G401 (cell line): Measurements from ENCODE around the gene SIL1. TPM values are rescaled to one million over a fixed set of nuclear protein-coding genes. Genes with fewer than 3 reads are reported as not detected.

Experiments used
- DNase-seq: peaks from one replicate; pipeline ENCODE4 v3.0.0-alpha.2; 2015; ENCODE audit warnings: low spot score
- in situ Hi-C: cut with HindIII; loops from 2 replicates; pipeline ENCODE4 v1.10.0; 2016; ENCODE audit warnings: low sequenced_read_pairs, mixed read lengths
- total RNA-seq: library from RNA; depleted of rRNA; stranded (reverse); fragments of >200 nt; shearing (Covaris generic); gene quantifications from 2 replicates; pipeline ENCODE4 v1.2.3, GENCODE V29; 2014

SIL1 gene
- total RNA-seq, 1 experiment from 2014 or later, result 66.4 TPM

- no peak for DNase-seq
- in situ Hi-C loops, result no loop called here
Observed at GRCh38 chr5:138975098-138975847, 222.9 kb downstream of the SIL1 start.

- peak; percentile 55 for DNase-seq
Observed at GRCh38 chr5:138974227-138975063, 223.7 kb downstream of the SIL1 start.

GRCh38 chr5:138972836-138973235 lies 225.3 kb downstream of the SIL1 start:
- in situ Hi-C loops, result no loop called here
- DNase-seq, result no peak

More at GRCh38 chr5:138974227-138975063, 223.7 kb downstream of the SIL1 start:
- in situ Hi-C loops, result no loop called here

- in situ Hi-C loops, result no loop called here
- DNase-seq, result no peak
Observed at GRCh38 chr5:138972230-138972629, 225.9 kb downstream of the SIL1 start.

- in situ Hi-C loops, result no loop called here
- DNase-seq, result no peak
Observed at GRCh38 chr5:138969323-138970002, 228.7 kb downstream of the SIL1 start.

- in situ Hi-C loops, result no loop called here
- DNase-seq, result no peak
Observed at GRCh38 chr5:138968601-138969000, 229.6 kb downstream of the SIL1 start.

- no peak for DNase-seq
- in situ Hi-C loops, result no loop called here
Observed at GRCh38 chr5:138967791-138968448, 230.2 kb downstream of the SIL1 start.

- in situ Hi-C loops, result no loop called here
- no peak for DNase-seq
Observed at GRCh38 chr5:138966236-138966985, 231.8 kb downstream of the SIL1 start.

GRCh38 chr5:138965626-138966025 lies 232.5 kb downstream of the SIL1 start:
- DNase-seq, result no peak
- in situ Hi-C loops, result no loop called here

- DNase-seq, result no peak
- in situ Hi-C loops, result no loop called here
Observed at GRCh38 chr5:138964647-138965201, 233.4 kb downstream of the SIL1 start.

- in situ Hi-C loops, result no loop called here
- DNase-seq, result no peak
Observed at GRCh38 chr5:138963763-138964371, 234.3 kb downstream of the SIL1 start.

- DNase-seq, result no peak
- in situ Hi-C loops, result no loop called here
Observed at GRCh38 chr5:138962614-138963370, 235.4 kb downstream of the SIL1 start.

- in situ Hi-C loops, result no loop called here
- no peak for DNase-seq
Observed at GRCh38 chr5:138961729-138962128, 236.4 kb downstream of the SIL1 start.

GRCh38 chr5:138961221-138961620 lies 236.9 kb downstream of the SIL1 start:
- in situ Hi-C loops, result no loop called here
- no peak for DNase-seq

- no peak for DNase-seq
- in situ Hi-C loops, result no loop called here
Observed at GRCh38 chr5:138960145-138960692, 237.9 kb downstream of the SIL1 start.

GRCh38 chr5:138956801-138957200 lies 241.4 kb downstream of the SIL1 start:
- in situ Hi-C loops, result no loop called here
- DNase-seq, result no peak

GRCh38 chr5:138955671-138956295 lies 242.4 kb downstream of the SIL1 start:
- no peak for DNase-seq
- in situ Hi-C loops, result no loop called here
